Stimulated activated CD8-positive, alpha-beta memory T cell treated with anti-CD3 and anti-CD28 coated beads, Interleukin-15, amount 100 ng/mL, for 1 hour (primary cell): ENCODE results near the gene CTNND2.
"Not testable (repeated sequence)": the region's sequence is repeated elsewhere in the genome, so short reads cannot be mapped to it uniquely, and the experiment has no call there.

Source experiments
- DNase-seq: peaks from one replicate; pipeline ENCODE4 v3.0.0-alpha.2; 2020; ENCODE audit warnings: low read depth

The CTNND2 gene

GRCh38 chr5:11467588-11467987, 436.7 kb downstream of the CTNND2 start:
- no peak for DNase-seq

GRCh38 chr5:11459716-11460115, 444.5 kb downstream of the CTNND2 start:
- DNase-seq = no peak

- DNase-seq = no peak
These were observed 448.7 kb downstream of the CTNND2 start for GRCh38 chr5:11455505-11455904.

- no peak for DNase-seq
These were observed 451.4 kb downstream of the CTNND2 start for GRCh38 chr5:11452852-11453251.

GRCh38 chr5:11449966-11450365, 454.3 kb downstream of the CTNND2 start:
- DNase-seq = no peak

- DNase-seq = no peak
These were observed 455.0 kb downstream of the CTNND2 start for GRCh38 chr5:11449217-11449616.

GRCh38 chr5:11443831-11444230, 460.4 kb downstream of the CTNND2 start:
- DNase-seq = no peak

GRCh38 chr5:11432116-11432515, 472.1 kb downstream of the CTNND2 start:
- DNase-seq = no peak

- no peak for DNase-seq
These were observed 475.0 kb downstream of the CTNND2 start for GRCh38 chr5:11429254-11429653.

GRCh38 chr5:11427569-11427968, 476.7 kb downstream of the CTNND2 start:
- DNase-seq = no peak

- no peak for DNase-seq
These were observed 477.8 kb downstream of the CTNND2 start for GRCh38 chr5:11426442-11426841.

GRCh38 chr5:11422342-11422741, 481.9 kb downstream of the CTNND2 start:
- DNase-seq = no peak

GRCh38 chr5:11420969-11421368, 483.3 kb downstream of the CTNND2 start:
- DNase-seq = no peak

- no peak for DNase-seq
These were observed 488.5 kb downstream of the CTNND2 start for GRCh38 chr5:11415751-11416150.

- not testable (repeated sequence) for DNase-seq
These were observed 489.5 kb downstream of the CTNND2 start for GRCh38 chr5:11414732-11415131.

GRCh38 chr5:11411621-11412020, 492.6 kb downstream of the CTNND2 start:
- DNase-seq = no peak

- no peak for DNase-seq
These were observed 496.6 kb downstream of the CTNND2 start for GRCh38 chr5:11407556-11408145.

- DNase-seq = no peak
These were observed 503.9 kb downstream of the CTNND2 start for GRCh38 chr5:11400316-11400715.

GRCh38 chr5:11398728-11399127, 505.5 kb downstream of the CTNND2 start:
- no peak for DNase-seq

GRCh38 chr5:11397549-11397948, 506.7 kb downstream of the CTNND2 start:
- DNase-seq = no peak

GRCh38 chr5:11396917-11397316, 507.3 kb downstream of the CTNND2 start:
- DNase-seq = no peak

GRCh38 chr5:11394933-11395332, 509.3 kb downstream of the CTNND2 start:
- DNase-seq = no peak

- no peak for DNase-seq
These were observed 513.9 kb downstream of the CTNND2 start for GRCh38 chr5:11390291-11390767.

GRCh38 chr5:11387382-11387781, 516.9 kb downstream of the CTNND2 start:
- DNase-seq = no peak
